ENCODE measurements around the gene KCNA5.

Gene KCNA5

DNA sequence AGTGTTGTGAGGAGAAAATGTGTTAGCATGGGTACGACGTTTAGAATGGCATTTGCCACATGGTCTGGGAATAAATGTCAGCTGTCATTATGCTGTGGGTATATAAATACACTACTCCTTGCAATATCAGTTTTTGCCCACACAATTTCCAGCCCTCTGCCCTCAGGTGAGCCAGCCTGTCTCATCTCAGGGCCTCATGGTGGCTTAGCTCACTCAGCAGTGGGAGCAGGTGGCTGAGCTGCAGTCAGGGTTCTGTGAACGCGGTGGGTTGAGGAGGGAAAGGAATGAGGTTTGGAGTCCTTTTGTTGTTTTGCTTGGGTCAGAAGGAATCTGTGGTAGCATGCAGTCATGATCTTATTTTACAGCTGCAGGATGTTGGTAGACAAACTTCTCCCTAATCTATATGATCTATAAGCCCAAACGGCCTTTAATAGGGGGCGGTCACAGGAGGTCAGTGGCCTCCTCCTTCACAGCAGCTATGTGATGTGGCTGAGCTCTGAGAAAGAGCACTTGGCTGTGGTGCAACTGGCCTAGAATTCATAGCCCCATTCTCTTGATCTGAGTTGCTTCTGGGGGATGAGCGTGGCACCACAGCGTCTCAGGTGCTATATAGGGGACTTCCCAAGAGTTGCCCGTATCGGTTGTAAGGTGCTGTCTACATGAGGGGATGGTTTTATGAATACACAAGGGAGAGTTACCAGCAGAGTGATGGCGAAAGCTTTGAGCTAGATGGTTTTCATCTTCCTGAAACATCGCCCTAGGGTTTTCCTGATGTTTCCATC lies 27.8 kb upstream of the KCNA5 start:
- H3K4me3 ChIP-seq (ENCODE audit: low read length): no peak overlapping the region
- no peaks in the 10 kb centered on the region for H3K4me1 ChIP-seq (ENCODE audit: control insufficient read depth, insufficient read depth, low read length)
- no peaks in the 10 kb centered on the region for H3K9me3 ChIP-seq (ENCODE audit: control insufficient read depth, low read length)
- H3K27me3 ChIP-seq (ENCODE audit: control insufficient read depth, insufficient read depth, low read length): no peaks in the 10 kb centered on the region
- no peak overlapping the region for H3K9ac ChIP-seq (ENCODE audit: low read length)
- H3K36me3 ChIP-seq (ENCODE audit: control insufficient read depth, insufficient read depth, low read length): no peaks in the 10 kb centered on the region

GRCh38 chr12:5016526-5016925 lies 27.2 kb upstream of the KCNA5 start:
- no peak overlapping the region for H3K4me3 ChIP-seq (ENCODE audit: low read length)
- no peaks in the 10 kb centered on the region for H3K27me3 ChIP-seq (ENCODE audit: control insufficient read depth, insufficient read depth, low read length)
- H3K4me1 ChIP-seq (ENCODE audit: control insufficient read depth, insufficient read depth, low read length): no peaks in the 10 kb centered on the region

DNA sequence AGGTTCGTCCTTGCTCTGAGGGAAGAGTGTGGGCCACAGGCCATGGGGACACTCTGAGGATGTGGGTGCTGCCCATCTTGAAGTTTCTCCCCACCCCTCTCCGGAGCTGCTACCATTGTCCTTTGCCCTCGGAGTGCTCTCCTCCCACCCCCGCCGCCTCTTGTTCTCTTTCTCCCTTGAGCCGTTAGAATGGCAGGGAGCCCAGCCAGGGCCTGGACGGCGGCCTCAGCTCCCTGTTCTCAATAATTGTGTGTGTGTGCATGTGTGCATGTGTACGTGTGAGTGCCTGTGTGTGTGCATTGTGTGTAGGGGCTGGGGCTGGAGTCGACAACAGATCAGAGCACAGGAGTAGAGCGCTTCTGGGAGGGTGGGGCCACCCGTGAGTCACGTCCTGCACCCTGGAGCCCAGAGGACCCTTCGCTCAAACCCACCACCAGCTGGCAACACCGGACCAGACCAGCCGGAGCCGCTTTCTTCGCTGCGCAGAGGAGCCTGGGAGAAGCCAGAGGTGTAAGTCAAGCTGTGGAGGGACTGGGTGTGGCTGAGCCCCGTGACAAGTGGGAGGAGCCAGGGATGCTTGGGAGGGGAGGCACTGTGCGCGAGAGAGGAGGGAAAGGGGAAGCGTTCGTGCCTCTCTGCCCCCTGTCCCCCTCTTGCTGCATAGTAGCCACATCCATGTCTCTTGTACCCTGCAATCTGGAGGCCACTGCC lies 25.9 kb upstream of the KCNA5 start:
- H3K4me1 ChIP-seq (ENCODE audit: control insufficient read depth, insufficient read depth, low read length): no peaks in the 10 kb centered on the region
- no peaks in the 10 kb centered on the region for H3K36me3 ChIP-seq (ENCODE audit: control insufficient read depth, insufficient read depth, low read length)
- peaks cover 5% of the 10 kb centered on the region for H3K27me3 ChIP-seq (ENCODE audit: control insufficient read depth, insufficient read depth, low read length)
- H3K9me3 ChIP-seq (ENCODE audit: control insufficient read depth, low read length): no peaks in the 10 kb centered on the region
- no peak overlapping the region for H3K4me3 ChIP-seq (ENCODE audit: low read length)
- H3K9ac ChIP-seq (ENCODE audit: low read length): no peak overlapping the region

More at GRCh38 chr12:5016526-5016925, 27.2 kb upstream of the KCNA5 start:
- H3K9me3 ChIP-seq (ENCODE audit: control insufficient read depth, low read length): no peaks in the 10 kb centered on the region
- no peaks in the 10 kb centered on the region for H3K36me3 ChIP-seq (ENCODE audit: control insufficient read depth, insufficient read depth, low read length)
- no peak overlapping the region for H3K9ac ChIP-seq (ENCODE audit: low read length)

DNA sequence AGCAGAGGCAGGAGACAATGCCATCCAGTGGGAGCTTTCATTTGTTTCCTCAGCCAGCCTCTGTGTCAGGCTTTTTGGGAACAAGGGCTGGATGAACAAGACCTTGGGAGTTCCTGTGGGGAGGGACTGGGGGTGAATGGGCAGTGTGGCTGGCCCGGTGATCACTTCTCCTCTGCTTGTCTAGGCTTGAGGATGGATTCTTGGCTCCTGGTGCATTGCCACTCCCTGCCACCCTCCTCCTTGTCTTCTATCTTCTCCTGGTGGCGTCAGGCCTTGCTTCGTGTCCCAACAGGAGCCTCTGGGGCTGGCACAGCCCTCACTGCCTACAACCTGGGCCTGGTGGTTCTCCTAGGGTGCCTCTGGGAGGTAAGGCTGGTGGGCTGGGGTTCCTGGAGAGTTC lies 25.0 kb upstream of the KCNA5 start:
- H3K4me3 ChIP-seq (ENCODE audit: low read length): no peak overlapping the region
- no peak overlapping the region for H3K9ac ChIP-seq (ENCODE audit: low read length)
- H3K36me3 ChIP-seq (ENCODE audit: control insufficient read depth, insufficient read depth, low read length): no peaks in the 10 kb centered on the region
- H3K9me3 ChIP-seq (ENCODE audit: control insufficient read depth, low read length): no peaks in the 10 kb centered on the region
- peaks cover 5% of the 10 kb centered on the region for H3K27me3 ChIP-seq (ENCODE audit: control insufficient read depth, insufficient read depth, low read length)
- no peaks in the 10 kb centered on the region for H3K4me1 ChIP-seq (ENCODE audit: control insufficient read depth, insufficient read depth, low read length)

DNA sequence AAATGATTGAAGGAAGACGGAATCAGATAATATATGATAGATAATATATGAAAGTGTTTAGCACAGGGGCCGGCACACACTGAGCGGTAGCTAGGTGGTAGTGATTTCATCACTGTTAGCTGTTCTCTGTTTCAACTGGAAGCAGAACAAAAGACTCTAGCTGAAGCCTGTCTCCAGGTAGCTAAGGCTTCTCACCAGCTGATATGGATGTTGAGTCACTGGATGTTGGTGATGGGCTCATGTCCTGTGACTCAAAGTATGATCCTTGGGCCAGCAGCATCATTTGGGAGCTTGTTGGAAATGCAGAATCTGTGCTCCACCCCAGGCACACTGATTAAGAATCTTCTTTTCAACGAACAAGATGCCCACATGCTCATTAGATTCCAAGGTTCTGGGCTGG lies 21.7 kb upstream of the KCNA5 start:
- Histone ChIP-seq H3K9ac (ENCODE audit: low read length) (no peak overlapping the region), H3K4me3 (ENCODE audit: low read length) (no peak overlapping the region), H3K27me3 (ENCODE audit: control insufficient read depth, insufficient read depth, low read length) (peaks cover 5% of the 10 kb centered on the region), H3K4me1 (ENCODE audit: control insufficient read depth, insufficient read depth, low read length) (no peaks in the 10 kb centered on the region), H3K36me3 (ENCODE audit: control insufficient read depth, insufficient read depth, low read length) (no peaks in the 10 kb centered on the region), H3K9me3 (ENCODE audit: control insufficient read depth, low read length) (no peaks in the 10 kb centered on the region)

DNA sequence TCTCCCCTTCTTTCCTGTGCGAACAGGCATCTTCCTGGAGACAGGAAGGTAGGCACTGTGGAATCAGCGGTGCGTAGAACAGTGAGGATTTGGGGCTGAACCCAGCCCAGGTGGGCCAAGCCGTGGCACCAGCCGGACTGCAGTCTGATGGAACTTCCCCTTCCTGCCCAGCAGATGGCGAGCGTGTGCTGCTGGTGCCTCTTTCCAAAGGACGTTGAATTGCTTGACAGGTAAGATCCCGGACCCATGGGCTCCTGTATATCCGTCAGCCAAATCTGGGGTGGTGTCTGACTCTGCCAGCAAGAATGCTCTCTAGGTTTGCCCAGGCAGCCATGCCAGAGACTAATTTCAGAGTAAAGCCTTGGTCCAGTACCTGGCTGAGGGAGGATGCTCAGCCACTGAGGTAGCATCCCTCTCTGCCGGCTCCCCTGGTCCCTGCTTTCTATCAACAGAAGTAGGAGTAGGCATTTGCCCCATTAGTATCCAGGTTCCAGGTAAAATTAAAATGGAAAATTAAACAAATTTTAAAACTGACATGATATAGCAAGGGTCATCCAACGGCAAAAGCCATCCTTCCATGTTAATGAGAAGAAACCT lies 21.1 kb upstream of the KCNA5 start:
- Histone ChIP-seq H3K4me3 (ENCODE audit: low read length) (no peak overlapping the region), H3K4me1 (ENCODE audit: control insufficient read depth, insufficient read depth, low read length) (no peaks in the 10 kb centered on the region), H3K27me3 (ENCODE audit: control insufficient read depth, insufficient read depth, low read length) (peaks cover 5% of the 10 kb centered on the region), H3K9ac (ENCODE audit: low read length) (no peak overlapping the region), H3K9me3 (ENCODE audit: control insufficient read depth, low read length) (no peaks in the 10 kb centered on the region), H3K36me3 (ENCODE audit: control insufficient read depth, insufficient read depth, low read length) (no peaks in the 10 kb centered on the region)

DNA sequence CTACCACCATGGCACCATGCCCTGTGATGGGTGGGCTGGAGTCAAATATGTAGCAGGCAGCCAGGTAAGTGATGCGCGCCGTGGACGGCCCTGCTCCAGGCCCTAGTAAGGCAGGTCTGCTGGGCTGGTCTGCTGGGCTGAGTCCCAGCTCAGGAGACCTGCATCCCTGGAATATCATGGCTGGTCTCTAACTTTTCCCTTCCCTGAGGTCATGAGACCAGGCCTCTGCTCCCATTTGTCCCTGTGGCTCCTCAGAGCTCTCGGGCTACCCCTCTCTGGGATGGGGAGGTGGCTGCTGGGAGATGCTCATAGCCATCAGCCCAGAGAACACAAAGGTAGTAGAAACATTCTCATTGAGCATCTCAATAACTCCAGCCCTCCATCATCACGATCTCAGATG lies 19.8 kb upstream of the KCNA5 start:
- no peaks in the 10 kb centered on the region for H3K36me3 ChIP-seq (ENCODE audit: control insufficient read depth, insufficient read depth, low read length)
- no peak overlapping the region for H3K9ac ChIP-seq (ENCODE audit: low read length)
- H3K27me3 ChIP-seq (ENCODE audit: control insufficient read depth, insufficient read depth, low read length): peaks cover 5% of the 10 kb centered on the region
- H3K4me3 ChIP-seq (ENCODE audit: low read length): no peak overlapping the region
- H3K4me1 ChIP-seq (ENCODE audit: control insufficient read depth, insufficient read depth, low read length): no peaks in the 10 kb centered on the region
- H3K9me3 ChIP-seq (ENCODE audit: control insufficient read depth, low read length): no peaks in the 10 kb centered on the region

DNA sequence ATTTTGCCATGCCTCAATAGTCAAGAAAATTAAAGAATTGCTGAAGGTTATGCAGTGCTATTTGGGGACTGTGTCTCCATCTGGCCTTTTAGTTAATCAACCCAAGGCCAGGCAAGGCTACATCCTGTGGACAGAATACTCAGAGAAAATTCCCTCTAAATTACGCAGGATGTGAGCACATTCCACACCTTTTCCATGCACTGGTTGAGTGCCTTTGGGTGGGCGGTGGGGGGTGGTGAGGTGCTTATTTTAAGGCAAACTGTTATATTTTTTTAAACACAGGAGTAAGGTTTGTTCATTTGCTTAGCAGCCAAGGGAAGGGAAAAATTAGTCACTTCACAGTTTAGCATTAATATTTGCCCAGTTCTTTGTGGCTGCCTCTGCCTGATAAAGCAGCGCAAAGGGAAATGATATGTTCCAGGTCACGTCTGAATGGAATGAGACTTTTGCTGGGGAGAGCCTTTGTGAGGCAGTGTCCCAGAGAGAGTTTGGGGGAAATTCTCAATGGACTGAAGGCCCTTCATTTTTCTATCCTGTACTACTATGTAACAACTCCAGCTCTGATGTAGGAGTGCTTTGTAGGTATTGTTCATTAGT lies 17.2 kb upstream of the KCNA5 start:
- H3K4me1 ChIP-seq (ENCODE audit: control insufficient read depth, insufficient read depth, low read length): no peaks in the 10 kb centered on the region
- H3K36me3 ChIP-seq (ENCODE audit: control insufficient read depth, insufficient read depth, low read length): no peaks in the 10 kb centered on the region
- no peak overlapping the region for H3K9ac ChIP-seq (ENCODE audit: low read length)
- no peaks in the 10 kb centered on the region for H3K9me3 ChIP-seq (ENCODE audit: control insufficient read depth, low read length)
- H3K4me3 ChIP-seq (ENCODE audit: low read length): no peak overlapping the region
- H3K27me3 ChIP-seq (ENCODE audit: control insufficient read depth, insufficient read depth, low read length): peaks cover 5% of the 10 kb centered on the region

DNA sequence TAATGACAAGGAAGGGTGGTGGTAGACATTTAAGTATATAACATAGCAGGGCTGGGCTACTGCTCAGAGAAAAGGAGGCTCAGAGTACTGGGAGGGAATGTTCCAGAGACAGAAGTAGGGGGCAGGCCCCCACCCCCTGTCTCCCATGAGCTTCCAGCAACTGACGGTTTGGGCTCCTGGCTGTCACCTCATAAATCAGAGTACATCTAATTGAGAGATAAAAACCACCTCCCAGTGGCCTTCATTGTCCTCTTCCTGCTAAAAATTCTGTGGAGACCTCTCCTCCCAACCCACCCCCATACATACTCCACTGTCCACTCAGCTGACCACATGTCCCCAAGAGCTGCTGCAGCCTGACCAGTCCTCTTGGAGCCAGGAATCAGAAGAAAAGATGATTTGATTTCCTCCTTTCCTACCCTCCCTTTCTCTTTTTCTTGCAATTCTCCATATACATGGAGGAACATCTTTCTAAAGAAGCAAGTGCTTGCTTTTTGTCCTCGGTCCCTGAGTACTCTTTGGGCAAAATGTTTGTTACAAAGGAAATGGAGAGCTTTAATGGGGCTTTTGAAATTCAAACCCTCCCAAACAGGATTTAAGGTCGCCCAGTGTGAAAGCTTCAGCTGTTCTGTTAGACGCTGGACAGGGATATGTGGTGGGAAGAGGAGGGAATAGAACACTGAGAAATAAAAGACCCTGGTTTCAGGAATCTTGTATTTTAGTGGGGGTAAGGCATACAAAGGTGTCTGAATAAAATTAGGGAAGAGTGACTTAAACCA lies 16.4 kb upstream of the KCNA5 start:
- Histone ChIP-seq H3K9ac (ENCODE audit: low read length) (no peak overlapping the region), H3K4me3 (ENCODE audit: low read length) (no peak overlapping the region), H3K36me3 (ENCODE audit: control insufficient read depth, insufficient read depth, low read length) (no peaks in the 10 kb centered on the region), H3K9me3 (ENCODE audit: control insufficient read depth, low read length) (no peaks in the 10 kb centered on the region), H3K4me1 (ENCODE audit: control insufficient read depth, insufficient read depth, low read length) (no peaks in the 10 kb centered on the region), H3K27me3 (ENCODE audit: control insufficient read depth, insufficient read depth, low read length) (peaks cover under 1% of the 10 kb centered on the region)

DNA sequence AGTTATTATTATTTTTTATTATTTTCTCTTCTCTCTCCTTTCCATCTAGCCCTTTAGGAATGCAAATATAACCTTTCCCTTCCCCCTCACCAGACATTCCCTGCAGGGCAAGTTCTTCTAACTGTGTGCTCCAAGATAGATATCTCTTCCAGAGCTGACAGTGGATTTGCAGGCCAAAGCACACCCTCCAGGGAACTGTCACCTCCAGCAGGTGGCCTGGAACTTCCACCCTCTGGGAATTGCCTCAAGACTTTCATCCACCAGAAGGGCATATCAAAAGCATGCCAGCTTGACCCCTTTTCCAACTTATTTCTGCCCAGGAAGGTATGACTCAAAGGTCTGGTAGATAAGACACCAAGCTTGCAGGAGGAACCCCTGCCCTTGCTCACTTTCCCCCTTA lies 13.6 kb upstream of the KCNA5 start:
- Histone ChIP-seq H3K9me3 (ENCODE audit: control insufficient read depth, low read length) (no peaks in the 10 kb centered on the region), H3K9ac (ENCODE audit: low read length) (no peak overlapping the region), H3K27me3 (ENCODE audit: control insufficient read depth, insufficient read depth, low read length) (no peaks in the 10 kb centered on the region), H3K36me3 (ENCODE audit: control insufficient read depth, insufficient read depth, low read length) (no peaks in the 10 kb centered on the region), H3K4me1 (ENCODE audit: control insufficient read depth, insufficient read depth, low read length) (no peaks in the 10 kb centered on the region), H3K4me3 (ENCODE audit: low read length) (no peak overlapping the region)

DNA sequence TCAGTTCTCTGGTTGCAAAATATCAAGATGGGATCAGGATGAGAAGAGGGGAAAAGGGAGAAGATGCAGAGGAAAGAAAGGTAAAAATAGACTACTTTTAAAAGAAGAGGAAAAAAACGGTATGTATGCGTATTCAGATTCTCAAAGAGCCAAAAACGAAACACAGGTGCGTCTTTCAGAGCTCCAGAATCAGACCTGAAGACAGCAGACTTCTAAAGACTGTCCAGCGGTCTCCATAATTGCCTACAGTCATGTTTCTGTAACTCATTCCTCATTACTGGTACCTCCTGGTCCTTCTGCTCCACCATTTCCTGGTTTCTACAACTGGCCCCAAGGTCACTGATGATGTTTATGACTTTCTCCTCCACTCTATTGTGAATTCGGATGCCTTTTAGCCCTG lies 12.4 kb upstream of the KCNA5 start:
- H3K9me3 ChIP-seq (ENCODE audit: control insufficient read depth, low read length): no peaks in the 10 kb centered on the region
- H3K27me3 ChIP-seq (ENCODE audit: control insufficient read depth, insufficient read depth, low read length): no peaks in the 10 kb centered on the region
- no peaks in the 10 kb centered on the region for H3K36me3 ChIP-seq (ENCODE audit: control insufficient read depth, insufficient read depth, low read length)
- no peak overlapping the region for H3K9ac ChIP-seq (ENCODE audit: low read length)
- no peaks in the 10 kb centered on the region for H3K4me1 ChIP-seq (ENCODE audit: control insufficient read depth, insufficient read depth, low read length)
- no peak overlapping the region for H3K4me3 ChIP-seq (ENCODE audit: low read length)
